IMR-90 (cell line): ENCODE measurements around the gene WNT7B. TPM values are rescaled to one million over a fixed set of nuclear protein-coding genes. Genes with fewer than 3 reads are reported as not detected.

ENCODE experiments used
- ATAC-seq: fragments of 200-7000 bp; cut with Tn5 transposase; 2 replicates; pipeline ENCODE4 v1.9.1; 2020; ENCODE audit warnings: low read depth, mild to moderate bottlenecking, moderate library complexity
- BruUV-seq: library from RNA; stranded (reverse); fragments of 400-500 nt; replicated peaks from 2 replicates; lab custom pipeline; 2021; lab: Mats Ljungman, UMichigan
- CTCF ChIA-PET: fragments of 300-600 bp; formaldehyde crosslinking; extraction: SDS; loops from one replicate; lab custom pipeline; 2021; ENCODE audit warnings: antibody characterized with exemption; lab: Yijun Ruan, JAX
- POLR2A ChIA-PET: fragments of 300-600 bp; sonication (Branson Sonifier 250); formaldehyde crosslinking; loops from one replicate; lab custom pipeline; 2022; ENCODE audit warnings: antibody characterized with exemption; ENCODE audit not compliant: unreplicated experiment; lab: Charles Lee
- DNase-seq: peaks from one replicate; pipeline ENCODE4 v3.0.0; 2013
- H2AFZ ChIP-seq: replicated peaks from 2 replicates; pipeline ENCODE3; 2013; ENCODE audit warnings: low read length, mild to moderate bottlenecking; ENCODE audit not compliant: poor library complexity
- H2AK5ac ChIP-seq: 2 replicates; pipeline ENCODE4 v1.6.1; 2013; ENCODE audit warnings: low read depth, low read length, inconsistent platforms
- H2AK9ac ChIP-seq: replicated peaks from 2 replicates; pipeline ENCODE3; 2013; ENCODE audit warnings: mild to moderate bottlenecking, low read depth, low read length, moderate library complexity; ENCODE audit not compliant: poor library complexity
- H2BK120ac ChIP-seq: 2 replicates; pipeline ENCODE4 v1.6.1; 2013; ENCODE audit warnings: low read depth, low read length, inconsistent platforms
- H2BK15ac ChIP-seq: 3 replicates; pipeline ENCODE4 v1.6.1; 2013; ENCODE audit warnings: low read depth, low read length, inconsistent platforms
- H2BK20ac ChIP-seq: 2 replicates; pipeline ENCODE4 v1.6.1; 2013; ENCODE audit warnings: low read depth, mild to moderate bottlenecking, inconsistent platforms, low read length, moderate library complexity
- H2BK5ac ChIP-seq: 2 replicates; pipeline ENCODE4 v1.6.1; 2013; ENCODE audit warnings: mild to moderate bottlenecking, low read depth, low read length, inconsistent platforms; ENCODE audit not compliant: poor library complexity, severe bottlenecking
- H3K14ac ChIP-seq: replicated peaks from 2 replicates; pipeline ENCODE4 v1.6.1; 2013; ENCODE audit warnings: low read depth, low read length, inconsistent platforms
- H3K18ac ChIP-seq: 2 replicates; pipeline ENCODE4 v1.6.1; 2013; ENCODE audit warnings: low read depth, low read length, control low read depth
- H3K23ac ChIP-seq: 2 replicates; pipeline ENCODE4 v1.6.1; 2013; ENCODE audit warnings: low read depth, low read length, inconsistent platforms
- H3K27ac ChIP-seq: 2 replicates; pipeline ENCODE4 v1.5.1; 2013; ENCODE audit warnings: mild to moderate bottlenecking, control low read depth, low read length; ENCODE audit not compliant: insufficient read depth
- H3K27me3 ChIP-seq: 2 replicates; pipeline ENCODE4 v1.6.1; 2013; ENCODE audit warnings: low read length; ENCODE audit not compliant: control insufficient read depth, insufficient read depth
- H3K36me3 ChIP-seq: 2 replicates; pipeline ENCODE4 v1.6.1; 2013; ENCODE audit warnings: low read length, mixed read lengths; ENCODE audit not compliant: control insufficient read depth, insufficient read depth
- H3K4ac ChIP-seq: 2 replicates; pipeline ENCODE4 v1.6.1; 2013; ENCODE audit warnings: low read depth, low read length, inconsistent platforms
- H3K4me1 ChIP-seq: 2 replicates; pipeline ENCODE4 v1.6.1; 2013; ENCODE audit warnings: low read length, mixed read lengths; ENCODE audit not compliant: control insufficient read depth, insufficient read depth
- H3K4me2 ChIP-seq: 2 replicates; pipeline ENCODE4 v1.6.1; 2013; ENCODE audit warnings: low read depth, mild to moderate bottlenecking, control low read depth, low read length, moderate library complexity
- H3K4me3 ChIP-seq: 2 replicates; pipeline ENCODE4 v1.5.1; 2013; ENCODE audit warnings: low read depth, mild to moderate bottlenecking, control low read depth, low read length, moderate library complexity; ENCODE audit not compliant: insufficient read depth
- H3K56ac ChIP-seq: 2 replicates; pipeline ENCODE4 v1.6.1; 2013; ENCODE audit warnings: low read length, inconsistent platforms; ENCODE audit not compliant: insufficient read depth; ENCODE audit errors: extremely low read depth
- H3K79me1 ChIP-seq, 2 experiments: 2 replicates each; pipeline ENCODE4 v1.6.1; 2013; ENCODE audit warnings: low read length in 2 of 2, inconsistent platforms in 1 of 2, low read depth in 1 of 2
- H3K9ac ChIP-seq: 2 replicates; pipeline ENCODE4 v1.6.1; 2013; ENCODE audit warnings: low read depth, low read length, control low read depth
- H3K9me1 ChIP-seq: 2 replicates; pipeline ENCODE4 v1.6.1; 2013; ENCODE audit warnings: low read length, inconsistent platforms; ENCODE audit not compliant: insufficient read depth
- H3K9me3 ChIP-seq: 2 replicates; pipeline ENCODE4 v1.6.1; 2013; ENCODE audit warnings: low read length; ENCODE audit not compliant: control insufficient read depth, insufficient read depth
- H4K20me1 ChIP-seq: 2 replicates; pipeline ENCODE4 v1.6.1; 2013; ENCODE audit warnings: low read length, inconsistent platforms; ENCODE audit not compliant: insufficient read depth
- H4K5ac ChIP-seq: 2 replicates; pipeline ENCODE4 v1.6.1; 2013; ENCODE audit warnings: mild to moderate bottlenecking, low read depth, low read length, control low read depth
- H4K8ac ChIP-seq, 2 experiments: 2 replicates each; pipeline ENCODE4 v1.6.1; 2013; ENCODE audit warnings: low read depth in 2 of 2, low read length in 2 of 2, control low read depth in 1 of 2, inconsistent platforms in 1 of 2
- H4K91ac ChIP-seq: 2 replicates; pipeline ENCODE4 v1.6.1; 2013; ENCODE audit warnings: low read depth, low read length, inconsistent platforms; ENCODE audit not compliant: insufficient read depth
- BHLHE40 ChIP-seq: fragments of 150-350 bp; IDR thresholded peaks from 2 replicates; pipeline ENCODE4 v1.6.1; 2016; ENCODE audit warnings: mild to moderate bottlenecking, low read depth, low read length
- CEBPB ChIP-seq: IDR thresholded peaks from 2 replicates; pipeline ENCODE4 v1.6.1; 2012; ENCODE audit warnings: low read depth, low read length, improper control_type of control experiment
- CHD1 ChIP-seq: IDR thresholded peaks from 2 replicates; pipeline ENCODE4 v1.6.1; 2012; ENCODE audit warnings: low read depth, low read length, improper control_type of control experiment
- ELK1 ChIP-seq: fragments of 150-350 bp; IDR thresholded peaks from 2 replicates; pipeline ENCODE4 v1.6.1; 2016; ENCODE audit warnings: low read depth, mild to moderate bottlenecking, low read length, moderate library complexity, borderline replicate concordance
- MAFK ChIP-seq: IDR thresholded peaks from 2 replicates; pipeline ENCODE4 v1.6.1; 2012; ENCODE audit warnings: low read depth, low read length, improper control_type of control experiment
- MAZ ChIP-seq: IDR thresholded peaks from 2 replicates; pipeline ENCODE4 v1.6.1; 2012; ENCODE audit warnings: low read depth, mild to moderate bottlenecking, low read length, improper control_type of control experiment, moderate library complexity, borderline replicate concordance
- MXI1 ChIP-seq: IDR thresholded peaks from 2 replicates; pipeline ENCODE4 v1.6.1; 2012; ENCODE audit warnings: low read depth, mild to moderate bottlenecking, low read length, moderate library complexity, borderline replicate concordance
- NFE2L2 ChIP-seq: fragments of 150-350 bp; IDR thresholded peaks from 2 replicates; pipeline ENCODE4 v1.6.1; 2016; ENCODE audit warnings: low read depth, mild to moderate bottlenecking, low read length
- RAD21 ChIP-seq: IDR thresholded peaks from 2 replicates; pipeline ENCODE4 v1.6.1; 2012; ENCODE audit warnings: low read length, improper control_type of control experiment
- RCOR1 ChIP-seq: IDR thresholded peaks from 2 replicates; pipeline ENCODE4 v1.6.1; 2012; ENCODE audit warnings: mild to moderate bottlenecking, low read length, improper control_type of control experiment; ENCODE audit not compliant: insufficient replicate concordance
- USF2 ChIP-seq: fragments of 150-350 bp; IDR thresholded peaks from 2 replicates; pipeline ENCODE4 v1.6.1; 2017; ENCODE audit warnings: mild to moderate bottlenecking, antibody characterized with exemption, low read length, low read depth
- WGBS, 2 experiments: methylation state at CpG; one replicate each; pipeline versions ENCODE4 v1.1.5 to v1.1.7; 2013; ENCODE audit warnings: missing lambda C conversion rate in 2 of 2; ENCODE audit not compliant: insufficient read length in 1 of 2; ENCODE audit errors: extremely low coverage in 2 of 2; 5-methylcytosine and 5-hydroxymethylcytosine counted together
- dilution Hi-C: fragments of 300-500 bp; cut with HindIII; formaldehyde crosslinking; loops from one replicate; pipeline ENCODE4 v1.14.3; 2018; ENCODE audit warnings: low sequenced_read_pairs; ENCODE audit not compliant: unreplicated experiment
- in situ Hi-C: fragments of 300-500 bp; cut with MboI; formaldehyde crosslinking; loops from 3 replicates; pipeline ENCODE4 v1.14.3; 2019; ENCODE audit warnings: low sequenced_read_pairs, inconsistent platforms, mixed read lengths
- intact Hi-C: fragments of 100-400 bp; cut with micrococcal nuclease; formaldehyde crosslinking; loops from 2 replicates; pipeline ENCODE4 v1.10.0; 2022
- polyA plus RNA-seq, 3 experiments: library from polyadenylated mRNA; depleted of rRNA; stranded (reverse); fragments of >200 nt; gene quantifications; 2 replicates each; pipeline ENCODE4 v1.2.3, GENCODE V29; 2012; ENCODE audit warnings: low replicate concordance in 1 of 3
- total RNA-seq: library from RNA; depleted of rRNA; stranded (reverse); fragments of >200 nt; gene quantifications from 2 replicates; pipeline ENCODE4 v1.2.3, GENCODE V29; 2012

WNT7B gene
- total and polyA plus RNA-seq, 2 of the 4 experiments (the other 2 are of a cell fraction), result under 0.01 to 0.15 TPM

- Histone ChIP-seq H2BK120ac (no peak overlapping the region), H4K5ac (no peak overlapping the region), H3K14ac (no peak overlapping the region), H3K9me3 (peaks cover 1% of the 10 kb centered on the region), H2AK5ac (no peak overlapping the region), H3K27me3 (peaks cover 22% of the 10 kb centered on the region), H3K9ac (no peak overlapping the region), H3K9me1 (peaks cover 7% of the 10 kb centered on the region), H2BK5ac (no peak overlapping the region), H4K91ac (no peak overlapping the region), H3K4me2 (no peak overlapping the region), H3K18ac (no peak overlapping the region), H3K4me1 (peaks cover 16% of the 10 kb centered on the region), H3K4ac (no peak overlapping the region), H3K36me3 (no peaks in the 10 kb centered on the region), H2AFZ (no peak overlapping the region), H2BK15ac (no peak overlapping the region), H3K27ac (no peak overlapping the region), H2AK9ac (peak overlapping the region; percentile 47), H3K4me3 (no peak overlapping the region), H4K8ac (no peak overlapping the region), H3K79me1 (peaks cover 0 to 5% of the 10 kb centered on the region in 2 experiments; a peak in 1 of 4 replicates), H4K20me1 (no peaks in the 10 kb centered on the region), H3K56ac (no peak overlapping the region), H3K23ac (no peak overlapping the region), H2BK20ac (no peak overlapping the region)
- ATAC-seq (no peak), DNase-seq (no peak)
- BruUV-seq, result no TSS peak
- in situ Hi-C loops (no loop called here), dilution Hi-C loops (no loop called here), intact Hi-C loops (no loop called here)
- POLR2A ChIA-PET, result no interaction called here
- CTCF ChIA-PET, result no interaction called here
- TF ChIP-seq MAZ (no peak), CEBPB (no peak), MAFK (no peak), MXI1 (no peak), RAD21 (no peak), NFE2L2 (no peak), BHLHE40 (no peak), RCOR1 (no peak), CHD1 (no peak), USF2 (no peak), ELK1 (no peak)
- WGBS, 2 experiments, result 72% methylated on average over 2 of the region's 3 CpGs; no CpG with 5 or more reads in 1 of the 2 experiments
These were observed 15.8 kb upstream of the WNT7B start for GRCh38 chr22:45992737-45993136.
